Measurements from ENCODE around the gene GABRG3. TPM values are rescaled to one million over a fixed set of nuclear protein-coding genes. Genes with fewer than 3 reads are reported as not detected.

GABRG3 gene
- total and polyA plus RNA-seq, 2 of the 4 experiments (the other 2 are of a cell fraction), result not detected

DNA sequence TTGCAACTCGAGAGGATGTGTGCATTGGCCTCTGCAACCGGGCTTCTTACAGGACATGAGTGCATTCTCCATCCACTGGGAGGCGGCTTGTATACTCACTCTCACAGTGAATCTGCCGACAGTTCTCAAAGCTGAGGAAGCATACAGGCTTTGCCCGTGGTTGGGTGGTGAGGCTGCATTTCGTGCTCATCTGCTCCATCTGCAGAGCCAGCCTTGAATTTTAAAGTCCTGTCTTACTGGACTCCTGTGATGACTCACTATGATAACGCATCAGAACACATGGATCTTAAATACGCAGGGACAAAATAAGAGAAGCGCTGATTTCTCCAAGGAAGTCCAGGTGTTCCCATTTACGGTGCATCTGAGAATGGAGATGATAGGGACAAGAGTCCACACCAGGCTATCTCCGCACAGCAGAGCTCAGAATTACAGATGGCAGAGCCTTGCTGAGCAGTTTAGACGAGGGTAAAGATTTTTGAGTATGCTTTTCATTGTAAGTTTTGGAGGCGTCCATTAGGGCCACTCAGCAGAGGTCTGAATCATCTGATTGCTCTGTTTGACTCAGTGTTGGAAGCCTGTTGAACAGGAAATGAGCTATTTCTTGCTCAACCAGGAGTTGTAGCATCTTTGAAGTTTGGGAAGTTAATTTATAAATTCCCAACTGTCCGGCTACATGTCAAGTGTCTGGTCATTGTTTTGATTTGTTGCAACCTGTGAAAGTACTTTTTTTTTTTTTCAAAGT is 87.1 kb downstream of the GABRG3 start:
- H2BK5ac ChIP-seq (ENCODE audit: low read depth, low read length, poor library complexity, severe bottlenecking), result no peak overlapping the region
- 86% methylated on average over 4 of the region's 14 CpGs; no CpG with 5 or more reads in 1 of the 2 experiments for WGBS, 2 experiments (ENCODE audit: extremely low coverage in 2 of 2, insufficient read length in 1 of 2)
- no peaks in the 10 kb centered on the region for H3K9me1 ChIP-seq (ENCODE audit: insufficient read depth, low read length)
- ATAC-seq (ENCODE audit: low read depth) (no peak), DNase-seq (no peak)
- no peak overlapping the region for H3K27ac ChIP-seq (ENCODE audit: insufficient read depth, low read length)
- H3K23ac ChIP-seq (ENCODE audit: low read depth, low read length), result no peak overlapping the region
- intact Hi-C loops (cut with micrococcal nuclease) (no loop called here), in situ Hi-C loops (cut with MboI; ENCODE audit: low sequenced_read_pairs) (no loop called here), dilution Hi-C loops (cut with HindIII; ENCODE audit: low sequenced_read_pairs, unreplicated experiment) (no loop called here)
- no peak overlapping the region for H4K5ac ChIP-seq (ENCODE audit: low read depth, low read length)
- H2AK5ac ChIP-seq (ENCODE audit: low read depth, low read length), result no peak overlapping the region
- H3K4me3 ChIP-seq (ENCODE audit: insufficient read depth, low read depth, low read length), result no peak overlapping the region
- H4K20me1 ChIP-seq (ENCODE audit: insufficient read depth, low read length), result no peaks in the 10 kb centered on the region
- no peaks in the 10 kb centered on the region for H3K27me3 ChIP-seq (ENCODE audit: control insufficient read depth, insufficient read depth, low read length)
- H3K56ac ChIP-seq (ENCODE audit: extremely low read depth, insufficient read depth, low read length), result no peak overlapping the region
- no peak overlapping the region for H3K4ac ChIP-seq (ENCODE audit: low read depth, low read length)
- H4K8ac ChIP-seq (ENCODE audit: low read depth in 2 of 2, low read length in 2 of 2), result no peak overlapping the region
- H3K9me3 ChIP-seq (ENCODE audit: control insufficient read depth, insufficient read depth, low read length), result peaks cover 22% of the 10 kb centered on the region
- H3K4me1 ChIP-seq (ENCODE audit: control insufficient read depth, insufficient read depth, low read length), result no peaks in the 10 kb centered on the region
- H2BK20ac ChIP-seq (ENCODE audit: low read depth, low read length), result no peak overlapping the region
- no peaks in the 10 kb centered on the region for H3K79me1 ChIP-seq (ENCODE audit: low read depth in 1 of 2, low read length in 2 of 2)
- no peak overlapping the region for H3K18ac ChIP-seq (ENCODE audit: low read depth, low read length)
- CTCF ChIA-PET, result no interaction called here
- H4K91ac ChIP-seq (ENCODE audit: insufficient read depth, low read depth, low read length), result no peak overlapping the region
- TF ChIP-seq BHLHE40 (IDR thresholded peaks at IDR 0.05; ENCODE audit: low read depth, low read length) (no peak), SMC3 (IDR thresholded peaks at IDR 0.05; ENCODE audit: low read depth, low read length) (no peak), MXI1 (IDR thresholded peaks at IDR 0.05; ENCODE audit: borderline replicate concordance, low read depth, low read length) (no peak), MAFK (IDR thresholded peaks at IDR 0.05; ENCODE audit: low read depth, low read length) (no peak), POLR2A (IDR thresholded peaks at IDR 0.05; ENCODE audit: low read depth, low read length) (no peak)
- H3K4me2 ChIP-seq (ENCODE audit: low read depth, low read length), result no peak overlapping the region
- H3K36me3 ChIP-seq (ENCODE audit: control insufficient read depth, insufficient read depth, low read length), result no peaks in the 10 kb centered on the region
- no peak overlapping the region for H3K14ac ChIP-seq (replicated peaks; ENCODE audit: low read depth, low read length)
- no peak overlapping the region for H2BK120ac ChIP-seq (ENCODE audit: low read depth, low read length)
- POLR2A ChIA-PET (ENCODE audit: unreplicated experiment), result no interaction called here
- H3K9ac ChIP-seq (ENCODE audit: low read depth, low read length), result no peak overlapping the region
- H2BK15ac ChIP-seq (ENCODE audit: low read depth, low read length), result no peak overlapping the region
- no TSS peak for BruUV-seq (replicated peaks)
- no peak overlapping the region for H2AFZ ChIP-seq (replicated peaks; ENCODE audit: low read length, poor library complexity)
- no peak overlapping the region for H2AK9ac ChIP-seq (replicated peaks; ENCODE audit: low read depth, low read length, poor library complexity)

Measured in IMR-90 (cell line).